KBM-7 (cell line): ENCODE measurements around the gene PDF.
"Not testable (repeated sequence)": the region's sequence is repeated elsewhere in the genome, so short reads cannot be mapped to it uniquely, and the experiment has no call there.

Source experiments
- DNase-seq: peaks from one replicate; pipeline ENCODE4 v3.0.0-alpha.2; 2015
- in situ Hi-C: fragments of 300-500 bp; cut with MboI; formaldehyde crosslinking; loops from 2 replicates; pipeline ENCODE4 v1.14.3; 2020; ENCODE audit warnings: low sequenced_read_pairs, low pct_unique_long_range_greater_than_20kb, mixed read lengths

The PDF gene, protein sequence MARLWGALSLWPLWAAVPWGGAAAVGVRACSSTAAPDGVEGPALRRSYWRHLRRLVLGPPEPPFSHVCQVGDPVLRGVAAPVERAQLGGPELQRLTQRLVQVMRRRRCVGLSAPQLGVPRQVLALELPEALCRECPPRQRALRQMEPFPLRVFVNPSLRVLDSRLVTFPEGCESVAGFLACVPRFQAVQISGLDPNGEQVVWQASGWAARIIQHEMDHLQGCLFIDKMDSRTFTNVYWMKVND

DNA sequence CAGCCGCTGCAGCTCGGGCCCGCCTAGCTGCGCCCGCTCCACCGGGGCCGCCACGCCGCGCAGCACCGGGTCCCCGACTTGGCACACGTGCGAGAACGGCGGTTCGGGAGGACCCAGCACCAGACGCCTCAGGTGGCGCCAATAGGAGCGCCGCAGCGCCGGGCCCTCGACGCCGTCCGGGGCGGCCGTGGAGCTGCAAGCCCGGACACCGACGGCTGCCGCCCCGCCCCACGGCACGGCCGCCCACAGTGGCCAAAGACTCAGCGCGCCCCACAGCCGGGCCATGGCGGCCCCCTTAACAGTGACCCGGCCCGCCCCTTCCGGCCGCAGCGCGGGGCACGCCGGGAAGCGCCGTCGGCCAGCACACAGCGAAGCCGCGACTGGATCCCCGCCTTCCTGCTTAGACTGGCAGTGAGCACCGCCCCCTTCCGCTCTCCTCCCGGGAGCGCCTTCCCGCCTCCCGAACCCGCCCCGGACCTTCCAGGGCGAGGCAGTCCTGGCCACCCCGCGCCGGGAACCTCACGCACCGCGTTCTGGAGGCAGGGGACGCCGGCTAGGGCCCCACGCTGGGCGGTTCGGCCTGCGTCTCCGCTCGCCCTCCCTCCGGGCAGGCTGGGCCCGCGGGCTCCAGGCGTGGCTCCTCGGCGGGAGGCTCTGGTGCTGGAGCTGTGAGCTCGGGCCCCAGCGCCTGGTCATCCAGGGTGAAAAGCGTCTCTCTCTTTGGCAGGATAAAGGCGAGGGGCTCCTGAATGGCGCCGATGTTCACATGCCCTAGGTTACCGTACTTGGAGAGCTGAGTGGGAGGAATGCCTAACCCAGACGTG lies at the start of gene PDF:
Gene PDF, minus strand, starts transcription at position 303 of the 824 bp plus-strand sequence. Its CDS starts 18 bp downstream, at position 285.
- peak; percentile 93 for DNase-seq
- in situ Hi-C loops = no loop called here

DNA sequence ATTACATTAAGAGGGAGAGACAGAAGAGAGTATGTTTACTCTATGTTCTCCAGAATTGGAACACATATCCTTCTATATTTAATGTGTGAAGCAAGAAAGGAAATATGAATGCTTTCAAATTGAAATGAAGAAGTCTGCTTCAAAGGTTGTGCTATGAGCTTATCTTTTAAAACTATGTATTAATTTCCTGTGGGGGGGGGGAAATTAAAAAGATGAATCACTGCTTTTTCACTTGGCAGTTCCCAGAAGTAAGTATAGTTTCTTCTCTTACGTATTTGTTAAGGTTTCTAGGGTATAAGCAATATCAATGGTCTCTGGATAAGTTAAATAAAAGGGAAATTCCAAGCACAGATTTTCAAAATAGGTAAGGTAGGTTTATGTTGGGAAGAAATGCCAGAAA lies 48.4 kb upstream of the PDF start:
- in situ Hi-C loops = no loop called here
- no peak for DNase-seq

DNA sequence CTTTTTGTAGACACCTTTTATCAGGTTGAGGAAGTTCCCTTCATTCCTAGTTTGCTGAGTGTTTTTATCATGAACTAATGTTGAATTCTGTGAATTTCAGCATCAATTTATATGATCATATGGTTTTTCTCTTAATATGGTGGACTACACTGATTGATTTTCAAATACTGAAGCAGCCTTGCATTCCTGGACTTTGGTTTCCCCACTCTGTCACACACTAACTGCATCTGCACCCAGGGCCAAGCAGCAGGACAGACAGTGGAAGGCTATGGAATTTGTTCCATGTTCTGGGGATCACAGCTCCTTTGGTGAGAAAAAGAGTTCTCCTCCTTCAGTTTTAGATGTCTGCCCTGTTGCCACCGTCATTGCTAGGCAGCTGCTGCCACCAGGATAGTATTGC lies 47.6 kb upstream of the PDF start:
- DNase-seq = no peak
- in situ Hi-C loops = no loop called here

DNA sequence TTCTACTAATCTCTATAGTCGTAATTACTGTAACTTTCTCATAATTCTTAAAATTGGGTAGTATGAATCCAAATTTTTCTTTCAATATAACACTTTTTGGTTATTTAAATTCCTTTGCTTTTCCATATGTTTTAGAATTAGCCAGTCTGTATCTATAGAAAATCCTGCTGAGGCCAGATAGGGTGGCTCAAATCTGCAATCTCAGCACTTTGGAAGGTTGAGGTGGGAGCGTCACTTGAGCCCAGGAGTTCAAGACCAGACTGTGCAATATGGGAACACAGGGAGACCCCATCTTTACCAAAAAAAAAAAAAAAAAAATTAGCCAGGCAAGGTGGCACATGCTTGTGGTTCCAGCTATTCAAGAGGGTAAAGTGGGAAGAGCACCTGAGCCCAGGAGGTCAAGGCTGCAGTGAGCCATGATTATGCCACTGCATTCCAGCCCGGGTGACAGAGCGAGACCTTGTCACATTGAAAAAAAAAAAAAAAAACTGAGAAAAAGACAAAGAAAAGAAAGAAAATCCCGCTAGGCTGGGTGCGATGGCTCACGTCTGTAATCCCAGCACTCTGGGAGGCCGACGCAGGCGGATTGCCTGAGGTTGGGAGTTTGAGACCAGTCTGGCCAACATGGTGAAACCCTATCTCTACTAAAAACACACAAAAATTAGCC lies 46.1 kb upstream of the PDF start:
- in situ Hi-C loops = no loop called here
- no peak for DNase-seq

DNA sequence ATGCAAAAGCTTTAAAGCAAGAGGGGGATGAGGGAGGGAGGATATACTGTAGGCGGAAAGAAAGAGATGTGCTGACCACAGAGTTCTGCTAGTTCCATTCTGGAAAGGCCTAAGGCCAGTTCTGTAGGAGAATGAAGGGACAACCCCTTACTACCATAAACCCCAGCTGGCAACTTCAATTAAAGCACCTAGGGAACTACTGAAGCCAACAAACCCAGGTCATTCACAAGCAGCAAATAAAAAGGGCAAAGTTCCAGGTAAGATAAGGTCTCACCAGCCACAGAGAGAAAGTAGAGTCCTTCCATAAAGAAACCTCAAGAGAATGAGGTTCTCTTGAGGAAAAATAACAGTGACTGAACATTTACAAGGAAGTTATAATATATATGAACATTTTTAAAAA lies 42.6 kb upstream of the PDF start:
- DNase-seq = no peak
- in situ Hi-C loops = no loop called here

DNA sequence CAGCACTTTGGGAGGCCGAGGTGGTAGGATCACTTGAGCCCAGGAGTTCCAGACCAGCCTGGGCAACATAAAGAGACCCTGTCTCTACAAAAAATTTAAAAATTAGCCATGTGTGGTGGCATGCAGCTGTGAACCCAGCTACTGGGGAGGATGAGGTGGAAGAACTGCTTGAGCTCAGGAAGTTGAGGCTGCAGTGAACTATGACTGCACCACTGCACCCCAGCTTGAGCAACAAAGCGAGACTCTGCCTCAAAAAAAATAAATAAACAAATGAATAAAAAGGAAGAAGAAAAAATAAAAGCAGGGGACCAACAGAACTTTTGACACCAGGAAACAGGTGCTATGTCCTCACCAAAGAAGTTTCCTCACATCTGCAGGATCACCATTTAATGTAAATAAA lies 41.2 kb upstream of the PDF start:
- no peak for DNase-seq
- in situ Hi-C loops = no loop called here

DNA sequence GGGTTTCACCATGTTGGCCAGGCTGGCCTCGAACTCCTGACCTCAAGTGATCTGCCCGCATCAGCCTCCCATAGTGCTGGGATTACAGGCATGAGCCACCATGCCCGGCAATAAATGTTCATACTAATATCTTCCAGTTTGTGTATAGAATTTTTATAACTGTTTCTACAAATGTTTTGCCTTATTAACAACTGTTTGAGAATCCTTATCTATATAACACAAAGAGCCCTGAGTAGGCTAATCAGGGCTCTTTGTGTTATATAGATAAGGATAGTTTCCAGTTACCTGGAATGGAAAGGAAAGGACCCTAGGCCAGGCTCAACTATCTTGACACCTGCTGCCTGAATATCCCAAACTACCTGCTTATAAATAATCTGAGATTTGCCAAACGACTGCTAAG lies 38.5 kb upstream of the PDF start:
- no peak for DNase-seq
- in situ Hi-C loops = no loop called here

DNA sequence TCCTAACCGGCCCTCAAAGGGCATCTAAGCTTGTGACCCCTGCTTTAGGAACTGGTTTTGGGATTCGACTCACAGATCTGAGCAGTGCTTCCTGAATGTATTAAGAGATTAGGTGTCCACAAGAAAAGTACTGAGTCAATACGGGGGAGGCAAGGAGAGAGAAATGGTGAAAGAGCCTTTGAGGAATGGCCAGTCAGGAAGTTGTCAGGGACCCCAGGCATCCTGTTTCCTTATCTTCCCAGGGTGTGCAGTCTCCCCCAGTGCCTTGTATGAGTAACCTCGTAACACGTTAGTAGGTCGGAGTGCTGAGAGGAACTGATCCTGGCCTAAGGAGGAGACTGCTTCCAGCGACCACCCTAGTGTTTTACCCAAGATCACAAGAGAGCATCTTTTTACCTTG lies 37.6 kb upstream of the PDF start:
- peak; percentile 49 for DNase-seq
- in situ Hi-C loops = no loop called here

DNA sequence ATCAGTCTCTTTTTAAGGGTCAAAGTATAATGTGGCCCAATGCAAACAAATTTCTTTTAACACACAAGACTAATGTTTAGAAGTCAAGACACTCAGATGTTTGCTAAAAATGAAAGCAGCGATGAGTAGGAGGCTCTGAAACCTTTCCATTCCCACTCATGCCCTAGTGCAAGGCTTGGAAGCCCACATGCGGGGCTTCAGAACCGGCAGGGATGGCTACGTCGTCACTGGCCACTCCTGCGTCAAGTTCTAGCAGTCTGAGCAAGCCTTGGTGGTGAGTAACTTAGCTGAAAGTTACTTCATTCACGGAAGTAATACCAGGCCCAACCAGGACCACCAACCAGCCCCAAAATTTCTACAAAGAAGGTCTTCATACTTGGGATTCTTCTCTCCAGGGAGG lies 36.0 kb upstream of the PDF start:
- DNase-seq = no peak
- in situ Hi-C loops = no loop called here

DNA sequence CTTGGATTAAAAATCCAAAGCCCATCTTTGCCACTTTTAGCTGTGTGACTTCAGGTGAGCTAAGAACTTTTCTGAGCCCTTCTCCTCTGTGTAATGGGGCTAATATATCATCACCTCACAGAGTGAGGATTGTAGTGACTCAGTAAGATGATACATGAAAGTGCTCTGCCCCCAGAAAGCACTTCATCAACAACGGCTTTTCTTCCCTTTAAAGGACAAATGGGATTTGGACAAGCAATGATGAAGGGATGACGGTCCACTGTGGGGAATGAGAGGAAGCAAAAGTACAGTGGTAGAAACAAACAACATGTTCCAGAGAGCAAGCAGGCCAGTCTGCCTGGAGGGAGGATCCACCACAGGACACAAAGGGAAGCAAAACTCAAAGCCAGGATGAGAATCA lies 35.5 kb upstream of the PDF start:
- no peak for DNase-seq
- in situ Hi-C loops = no loop called here

DNA sequence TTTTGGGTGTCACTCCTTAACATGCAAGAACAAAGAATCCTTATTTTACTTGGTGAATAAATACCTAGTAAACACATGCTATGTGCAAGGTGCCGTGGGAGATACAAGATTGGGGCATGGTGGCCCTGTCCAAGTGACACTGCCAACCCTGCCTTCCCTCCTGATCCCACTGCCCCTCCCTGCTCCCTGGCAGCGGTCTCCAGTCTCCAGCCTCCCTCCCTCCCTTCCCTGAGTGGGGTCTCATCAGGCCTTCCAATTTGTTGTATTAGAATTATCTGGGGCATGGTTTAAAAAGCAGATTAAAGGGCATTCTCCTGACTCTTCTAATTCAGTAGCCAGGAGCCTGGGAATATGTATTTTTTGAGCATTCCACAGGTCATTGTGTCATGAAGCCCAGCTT lies 33.7 kb upstream of the PDF start:
- no peak for DNase-seq
- in situ Hi-C loops = no loop called here

DNA sequence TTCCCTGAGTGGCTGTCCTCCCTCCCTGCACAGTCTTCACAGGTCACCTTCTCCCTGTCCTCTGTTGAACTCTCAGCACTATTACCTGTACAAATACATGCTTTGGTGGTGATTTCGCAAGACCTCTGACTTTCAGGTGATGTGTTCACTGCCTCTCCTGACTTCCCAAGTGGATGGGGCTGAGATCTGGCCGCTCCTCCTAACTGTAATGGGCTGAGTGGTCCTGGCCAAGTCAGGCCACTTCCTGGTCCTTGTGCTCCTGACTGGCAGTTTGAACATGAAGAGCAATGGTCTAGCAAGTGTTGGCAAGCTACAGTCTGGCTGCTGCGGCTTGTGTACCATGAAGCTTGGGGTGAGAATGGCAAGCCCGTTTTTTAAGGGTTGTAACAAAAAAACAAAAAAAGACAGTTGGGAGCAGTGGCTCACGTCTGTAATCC lies 32.9 kb upstream of the PDF start:
- in situ Hi-C loops = no loop called here
- no peak for DNase-seq

DNA sequence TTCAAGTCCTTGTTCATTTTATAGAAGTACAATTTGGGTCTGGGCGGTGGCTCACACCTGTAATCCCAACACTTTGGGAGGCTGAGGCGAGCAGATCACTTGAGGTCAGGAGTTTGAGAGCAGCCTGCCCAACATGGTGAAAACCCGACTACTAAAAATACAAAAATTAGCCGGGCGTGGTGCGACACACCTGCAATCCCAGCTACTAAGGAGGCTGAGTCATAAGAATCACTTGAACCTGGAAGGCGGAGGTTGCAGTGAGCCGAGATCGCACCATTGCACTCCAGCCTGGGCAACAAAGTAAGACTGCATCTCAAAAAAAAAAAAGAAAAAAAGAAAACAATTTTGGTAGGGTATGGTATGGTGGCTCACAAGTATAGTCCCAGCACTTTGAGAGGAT lies 29.7 kb upstream of the PDF start:
- in situ Hi-C loops, DNase-seq: not testable (repeated sequence)

DNA sequence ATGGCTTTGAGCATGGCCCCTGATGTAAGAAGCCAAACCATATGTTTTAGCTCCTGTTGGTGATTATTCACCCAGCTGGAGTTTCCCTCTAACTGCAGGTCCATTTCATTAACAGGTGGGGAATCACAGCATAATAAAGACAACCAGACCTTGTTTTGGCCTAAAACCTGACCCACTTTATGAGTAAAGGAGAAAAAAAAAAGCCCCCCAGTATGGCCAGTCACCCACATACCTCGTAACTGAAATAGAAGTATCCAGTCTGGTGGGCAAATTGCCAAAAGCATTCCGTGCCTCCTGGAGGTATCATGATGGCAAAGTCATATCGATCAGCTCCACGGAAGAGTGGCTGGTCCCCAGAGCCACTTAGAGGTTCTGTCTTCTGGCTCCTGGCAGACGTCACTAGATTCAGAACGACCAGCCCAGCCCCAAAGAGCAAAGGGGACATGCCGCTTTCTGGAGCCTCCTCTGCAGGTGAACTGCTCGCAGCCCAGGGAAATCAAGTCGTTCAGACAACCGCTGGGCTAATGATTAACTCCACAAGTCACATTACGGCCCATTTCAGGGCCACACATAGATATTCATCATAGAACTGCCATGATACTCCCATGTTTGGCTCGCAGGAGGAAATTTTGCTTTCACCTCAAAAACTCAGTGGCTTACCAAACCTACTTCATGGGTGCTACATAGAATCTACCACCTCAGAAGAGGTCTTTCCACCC lies 21.1 kb upstream of the PDF start, which contains the start of gene TMED6:
Gene TMED6, minus strand, starts transcription at position 478 of the 719 bp plus-strand sequence. Its CDS starts 33 bp downstream, at position 445.
- in situ Hi-C loops = no loop called here

DNA sequence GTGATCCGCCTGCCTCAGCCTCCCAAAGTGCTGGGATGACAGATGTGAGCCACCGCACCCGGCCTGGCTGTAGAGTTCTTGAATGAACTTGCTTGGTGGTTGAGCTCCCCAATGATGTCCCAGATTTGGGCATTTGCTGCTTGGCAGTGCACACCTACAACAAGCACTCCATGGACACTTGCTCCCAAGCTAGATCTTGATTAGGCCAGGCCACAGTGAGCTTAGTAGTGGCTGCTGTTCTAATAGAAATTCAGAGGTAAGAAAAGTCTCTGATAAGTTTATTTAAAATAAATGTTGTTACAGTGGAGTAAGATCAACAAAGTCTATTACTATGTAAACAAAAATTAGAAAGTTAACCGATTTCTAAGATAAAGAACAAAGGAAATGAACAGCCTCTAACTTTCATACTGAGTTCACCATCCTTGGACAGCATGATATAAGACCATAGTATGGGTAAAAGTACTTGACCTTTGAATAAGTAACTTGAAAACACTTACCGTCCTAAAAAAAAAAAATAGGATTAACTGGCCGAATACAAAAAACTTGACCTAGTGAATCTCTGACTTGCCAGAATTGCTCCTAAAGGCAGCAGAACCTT lies 20.2 kb upstream of the PDF start:
- DNase-seq = no peak
- in situ Hi-C loops = no loop called here

More for the DNA sequence above, 21.1 kb upstream of the PDF start, which contains the start of gene TMED6:
- no peak for DNase-seq

DNA sequence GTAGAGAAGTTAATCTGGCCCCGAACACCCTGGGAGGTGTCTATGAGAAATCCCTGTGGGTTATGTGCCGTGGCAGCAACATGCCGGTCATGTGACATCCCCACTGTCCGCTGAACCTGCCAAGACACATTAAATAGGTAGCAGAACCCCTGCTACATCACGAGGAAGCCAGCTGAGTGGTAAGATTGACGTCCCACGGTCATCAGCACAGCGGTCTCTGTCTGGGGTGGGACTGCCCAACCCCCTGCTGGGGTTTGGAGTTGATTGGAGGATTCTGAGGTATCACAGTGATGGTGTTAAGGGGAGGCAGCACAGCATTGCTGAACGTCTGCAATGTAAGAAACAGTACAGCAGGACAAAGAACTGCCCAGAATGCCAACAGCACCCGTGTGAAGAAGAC lies 19.1 kb upstream of the PDF start:
- in situ Hi-C loops = no loop called here
- DNase-seq = no peak

DNA sequence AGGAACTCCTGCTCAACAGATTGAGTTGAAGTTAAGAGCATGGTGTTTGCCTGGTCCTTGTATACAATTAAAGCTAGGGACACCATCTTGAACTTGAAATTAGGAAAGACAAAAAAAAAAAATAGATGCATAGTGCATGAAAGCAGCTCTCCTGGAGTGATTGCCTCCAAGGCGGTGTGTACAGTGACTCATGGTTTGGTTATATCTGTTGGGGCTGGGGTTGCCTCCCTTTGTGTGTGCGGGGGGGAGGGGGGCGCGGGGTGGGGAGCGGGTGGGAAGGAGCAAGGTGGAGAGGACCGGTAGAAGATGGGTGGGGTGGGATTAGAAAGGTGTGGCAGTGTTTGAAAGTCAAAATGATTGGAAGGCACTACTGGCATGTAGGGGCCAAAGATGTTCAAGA lies 17.8 kb upstream of the PDF start:
- in situ Hi-C loops = no loop called here
- DNase-seq = no peak

DNA sequence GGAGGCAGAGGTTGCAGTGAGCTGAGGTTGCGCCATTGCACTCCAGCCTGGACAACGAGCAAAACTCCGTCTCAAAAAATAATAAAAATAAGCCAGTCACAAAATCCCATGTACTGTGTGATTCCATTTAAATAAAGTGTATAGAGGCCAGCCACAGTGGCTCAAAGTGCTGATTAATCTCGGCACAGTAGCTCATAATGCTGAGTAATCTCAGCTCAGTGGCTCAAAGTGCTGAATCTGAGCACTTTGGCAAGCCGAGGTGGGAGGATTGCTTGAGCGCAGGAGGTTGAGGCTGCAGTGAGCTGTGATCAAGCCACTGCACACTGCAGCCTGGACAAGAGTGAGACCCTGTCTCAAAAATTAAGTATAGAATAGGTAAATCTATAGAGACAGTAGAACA lies 16.3 kb upstream of the PDF start:
- in situ Hi-C loops = no loop called here
- DNase-seq = no peak

DNA sequence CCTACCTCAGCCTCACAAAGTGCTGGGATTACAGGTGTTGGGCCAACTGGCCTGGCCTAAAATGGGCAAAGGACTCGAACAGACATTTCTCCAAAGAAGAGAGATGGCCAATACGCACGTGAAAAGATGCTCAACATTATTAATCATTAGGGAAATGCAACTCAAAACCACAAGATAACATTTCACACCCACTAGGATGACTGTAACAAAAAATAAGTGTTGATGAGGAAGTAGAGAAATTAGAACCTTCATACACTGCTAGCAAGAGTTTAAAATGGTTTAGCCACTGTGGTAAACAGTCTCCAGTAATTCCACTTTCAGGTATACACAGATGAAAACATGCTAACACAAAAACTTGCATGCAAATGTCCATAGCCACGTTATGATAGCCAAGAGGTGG lies 15.5 kb upstream of the PDF start:
- no peak for DNase-seq
- in situ Hi-C loops = no loop called here
